Measurements from ENCODE around the gene ACOT11.

ACOT11 gene

DNA sequence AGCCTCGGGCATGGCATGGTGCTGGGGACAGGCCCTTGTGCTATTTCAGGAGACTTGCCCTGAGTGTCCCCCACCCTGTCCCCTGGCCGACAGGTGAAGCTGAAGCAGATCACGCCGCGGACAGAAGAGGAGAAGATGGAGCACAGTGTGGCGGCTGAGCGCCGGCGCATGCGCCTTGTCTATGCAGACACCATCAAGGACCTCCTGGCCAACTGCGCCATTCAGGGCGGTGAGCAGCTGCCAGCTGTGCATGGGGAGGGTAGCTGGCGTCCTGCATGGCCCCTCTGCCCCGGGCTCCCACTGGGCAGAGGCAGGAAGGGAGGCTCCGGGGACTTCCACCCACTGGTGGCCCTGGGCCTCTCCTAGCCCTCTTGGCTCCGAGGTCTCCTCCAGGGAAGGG lies 46.4 kb downstream of the ACOT11 start:
- Histone ChIP-seq H3K27ac (ENCODE audit: low read depth, low read length) (no peak overlapping the region), H3K9me3 (ENCODE audit: insufficient read depth, low read depth, low read length) (no peaks in the 10 kb centered on the region), H3K4me1 (ENCODE audit: insufficient read depth, low read length) (peaks cover 3% of the 10 kb centered on the region; the same call in 1 of the 2 replicates), H3K36me3 (ENCODE audit: insufficient read depth, low read length) (no peaks in the 10 kb centered on the region), H3K9ac (ENCODE audit: low read depth, low read length) (no peak overlapping the region), H3K27me3 (ENCODE audit: insufficient read depth, low read length) (no peaks in the 10 kb centered on the region), H3K4me3 (ENCODE audit: low read length) (no peak overlapping the region)
- WGBS: 93% methylated on average over 16 of the region's 16 CpGs

DNA sequence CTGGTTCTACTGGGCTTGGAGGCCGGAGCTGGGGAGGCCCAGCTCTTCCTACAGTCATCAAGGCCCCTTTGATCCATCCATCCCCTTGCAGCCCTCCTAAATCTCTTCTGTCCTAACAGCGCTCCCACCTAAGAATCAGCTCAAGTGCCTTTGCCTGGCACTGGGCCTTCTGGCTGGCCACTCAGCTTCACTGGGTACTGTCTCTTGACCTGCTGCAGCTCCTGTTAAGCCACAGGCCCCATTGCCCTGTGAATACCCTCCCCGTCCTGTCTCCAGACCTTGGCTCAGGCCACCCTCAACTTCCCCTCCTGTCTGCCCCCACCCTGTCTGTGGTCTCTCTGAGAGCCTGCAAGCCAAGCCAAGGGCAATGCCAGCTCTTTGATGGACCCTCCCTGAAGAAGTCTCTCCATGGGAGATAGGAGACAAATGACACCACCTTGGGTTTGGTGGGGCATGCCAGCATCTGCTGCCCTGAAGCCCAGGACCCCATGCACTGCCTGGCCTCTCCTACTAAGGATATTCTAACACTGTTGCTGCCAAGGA lies 48.0 kb downstream of the ACOT11 start:
- Histone ChIP-seq H3K36me3 (ENCODE audit: insufficient read depth, low read length) (no peaks in the 10 kb centered on the region), H3K27me3 (ENCODE audit: insufficient read depth, low read length) (no peaks in the 10 kb centered on the region), H3K4me3 (ENCODE audit: low read length) (no peak overlapping the region), H3K9me3 (ENCODE audit: insufficient read depth, low read depth, low read length) (no peaks in the 10 kb centered on the region), H3K27ac (ENCODE audit: low read depth, low read length) (no peak overlapping the region), H3K4me1 (ENCODE audit: insufficient read depth, low read length) (no peaks in the 10 kb centered on the region), H3K9ac (ENCODE audit: low read depth, low read length) (no peak overlapping the region)
- 94% methylated on average over 3 of the region's 3 CpGs for WGBS

DNA sequence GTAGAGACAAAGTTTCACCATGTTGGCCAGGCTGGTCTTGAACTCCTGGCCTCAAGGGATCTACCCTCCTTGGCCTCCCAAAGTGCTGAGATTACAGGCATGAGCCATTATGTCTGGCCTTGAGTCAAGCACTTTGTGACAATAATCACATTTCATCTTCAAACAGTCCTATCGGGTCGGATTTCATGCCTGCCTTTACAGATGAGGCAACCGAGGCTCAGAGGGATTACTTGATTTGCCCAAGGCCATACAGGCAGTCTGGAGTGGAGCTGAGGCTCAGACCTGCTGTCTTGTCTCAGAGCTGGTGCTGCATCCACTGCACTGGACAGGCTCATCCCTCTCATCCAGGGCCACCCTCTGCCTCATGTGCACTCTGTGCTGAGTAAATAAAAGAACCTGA lies 48.7 kb downstream of the ACOT11 start:
- H3K9me3 ChIP-seq (ENCODE audit: insufficient read depth, low read depth, low read length): no peaks in the 10 kb centered on the region
- 91% methylated on average over 3 of the region's 3 CpGs for WGBS
- no peak overlapping the region for H3K9ac ChIP-seq (ENCODE audit: low read depth, low read length)
- no peaks in the 10 kb centered on the region for H3K36me3 ChIP-seq (ENCODE audit: insufficient read depth, low read length)
- no peaks in the 10 kb centered on the region for H3K4me1 ChIP-seq (ENCODE audit: insufficient read depth, low read length)
- H3K27ac ChIP-seq (ENCODE audit: low read depth, low read length): no peak overlapping the region
- no peak overlapping the region for H3K4me3 ChIP-seq (ENCODE audit: low read length)
- H3K27me3 ChIP-seq (ENCODE audit: insufficient read depth, low read length): no peaks in the 10 kb centered on the region

DNA sequence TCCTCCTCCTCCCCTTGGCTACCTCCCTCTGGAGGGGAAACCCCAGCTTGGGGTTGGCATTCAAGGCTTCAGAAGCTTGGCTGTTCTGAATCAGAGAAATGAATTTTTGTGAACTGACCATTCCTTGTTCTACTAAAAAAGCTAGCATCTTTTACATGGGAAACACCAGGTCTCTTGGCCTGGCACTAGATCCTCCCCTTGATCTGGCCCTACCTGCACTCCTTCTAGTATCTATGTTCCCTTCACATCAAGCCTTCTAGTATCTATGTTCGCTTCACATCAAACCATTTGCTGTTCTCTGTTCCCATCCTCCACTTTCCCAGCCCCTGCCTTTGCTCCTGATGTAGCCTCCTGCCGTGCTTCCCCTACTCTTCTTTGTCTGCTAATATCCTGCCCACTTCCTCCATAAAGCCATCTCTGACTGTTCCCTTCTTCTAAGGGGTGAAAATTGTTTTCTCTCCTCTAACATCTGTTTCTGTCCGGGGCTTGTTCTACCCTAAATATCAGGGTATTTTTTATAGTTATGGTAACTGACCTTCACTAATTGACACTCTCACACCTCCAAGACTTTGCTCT lies 49.5 kb downstream of the ACOT11 start:
- 66% methylated on average over 2 of the region's 3 CpGs for WGBS
- Histone ChIP-seq H3K4me1 (ENCODE audit: insufficient read depth, low read length) (no peaks in the 10 kb centered on the region), H3K9ac (ENCODE audit: low read depth, low read length) (no peak overlapping the region), H3K9me3 (ENCODE audit: insufficient read depth, low read depth, low read length) (no peaks in the 10 kb centered on the region), H3K36me3 (ENCODE audit: insufficient read depth, low read length) (no peaks in the 10 kb centered on the region), H3K27me3 (ENCODE audit: insufficient read depth, low read length) (no peaks in the 10 kb centered on the region), H3K27ac (ENCODE audit: low read depth, low read length) (no peak overlapping the region), H3K4me3 (ENCODE audit: low read length) (no peak overlapping the region)

- no peaks in the 10 kb centered on the region for H3K36me3 ChIP-seq (ENCODE audit: insufficient read depth, low read length)
- H3K27ac ChIP-seq (ENCODE audit: low read depth, low read length): no peak overlapping the region
- WGBS: 96% methylated on average over 13 of the region's 13 CpGs
- no peak overlapping the region for H3K9ac ChIP-seq (ENCODE audit: low read depth, low read length)
- H3K4me1 ChIP-seq (ENCODE audit: insufficient read depth, low read length): no peaks in the 10 kb centered on the region
- no peak overlapping the region for H3K4me3 ChIP-seq (ENCODE audit: low read length)
- no peaks in the 10 kb centered on the region for H3K27me3 ChIP-seq (ENCODE audit: insufficient read depth, low read length)
- no peaks in the 10 kb centered on the region for H3K9me3 ChIP-seq (ENCODE audit: insufficient read depth, low read depth, low read length)
These were observed 51.3 kb downstream of the ACOT11 start for GRCh38 chr1:54599211-54599823.

GRCh38 chr1:54600947-54601721 lies 53.1 kb downstream of the ACOT11 start:
- 90% methylated on average over 21 of the region's 21 CpGs for WGBS
- Histone ChIP-seq H3K27me3 (ENCODE audit: insufficient read depth, low read length) (no peaks in the 10 kb centered on the region), H3K4me1 (ENCODE audit: insufficient read depth, low read length) (no peaks in the 10 kb centered on the region), H3K9me3 (ENCODE audit: insufficient read depth, low read depth, low read length) (no peaks in the 10 kb centered on the region), H3K9ac (ENCODE audit: low read depth, low read length) (no peak overlapping the region), H3K36me3 (ENCODE audit: insufficient read depth, low read length) (no peaks in the 10 kb centered on the region), H3K27ac (ENCODE audit: low read depth, low read length) (no peak overlapping the region), H3K4me3 (ENCODE audit: low read length) (no peak overlapping the region)

DNA sequence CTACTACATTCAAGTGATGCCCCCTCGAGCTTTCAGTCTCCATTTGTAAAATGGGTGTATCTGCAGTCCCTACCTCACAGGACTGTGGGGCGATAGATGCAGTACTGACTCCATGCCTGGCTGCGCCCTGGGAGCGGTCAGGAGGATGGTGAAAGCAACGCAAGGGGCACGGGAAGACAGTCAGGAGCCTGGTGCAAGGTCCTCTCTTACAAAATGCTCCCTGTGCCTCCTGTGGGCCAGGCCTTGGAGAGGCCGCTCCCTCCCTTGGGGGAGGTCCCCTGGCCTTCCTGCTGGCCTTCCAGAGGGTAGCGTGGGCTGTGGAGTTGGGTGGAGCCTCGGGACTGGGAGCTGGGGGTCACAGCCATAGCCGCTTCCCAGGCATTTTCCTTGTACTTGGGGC lies 53.7 kb downstream of the ACOT11 start:
- Histone ChIP-seq H3K9ac (ENCODE audit: low read depth, low read length) (no peak overlapping the region), H3K36me3 (ENCODE audit: insufficient read depth, low read length) (no peaks in the 10 kb centered on the region), H3K9me3 (ENCODE audit: insufficient read depth, low read depth, low read length) (no peaks in the 10 kb centered on the region), H3K4me3 (ENCODE audit: low read length) (no peak overlapping the region), H3K27me3 (ENCODE audit: insufficient read depth, low read length) (no peaks in the 10 kb centered on the region), H3K27ac (ENCODE audit: low read depth, low read length) (no peak overlapping the region), H3K4me1 (ENCODE audit: insufficient read depth, low read length) (no peaks in the 10 kb centered on the region)
- WGBS: 91% methylated on average over 10 of the region's 10 CpGs

DNA sequence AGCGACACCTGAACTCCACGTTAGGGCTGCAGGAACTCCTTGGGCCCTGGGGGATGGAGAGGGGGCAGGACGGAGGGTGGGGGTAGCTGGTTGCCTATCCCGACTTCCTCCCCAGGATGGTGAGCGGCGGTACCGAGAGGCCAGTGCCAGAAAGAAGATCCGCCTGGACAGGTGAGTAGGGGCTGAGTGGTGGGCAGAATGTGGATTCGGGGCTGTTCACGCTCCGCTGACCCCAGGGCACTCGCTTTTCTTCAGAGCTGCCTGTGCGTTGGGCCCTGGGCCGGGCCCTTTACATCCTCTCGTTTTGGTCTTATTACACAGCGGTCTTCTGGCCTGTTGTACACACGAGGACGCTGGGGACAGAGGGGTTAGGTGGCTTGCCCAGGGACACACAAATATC lies 54.5 kb downstream of the ACOT11 start:
- no peaks in the 10 kb centered on the region for H3K36me3 ChIP-seq (ENCODE audit: insufficient read depth, low read length)
- no peak overlapping the region for H3K27ac ChIP-seq (ENCODE audit: low read depth, low read length)
- no peak overlapping the region for H3K9ac ChIP-seq (ENCODE audit: low read depth, low read length)
- no peaks in the 10 kb centered on the region for H3K27me3 ChIP-seq (ENCODE audit: insufficient read depth, low read length)
- 89% methylated on average over 18 of the region's 18 CpGs for WGBS
- no peaks in the 10 kb centered on the region for H3K4me1 ChIP-seq (ENCODE audit: insufficient read depth, low read length)
- no peak overlapping the region for H3K4me3 ChIP-seq (ENCODE audit: low read length)
- H3K9me3 ChIP-seq (ENCODE audit: insufficient read depth, low read depth, low read length): no peaks in the 10 kb centered on the region

DNA sequence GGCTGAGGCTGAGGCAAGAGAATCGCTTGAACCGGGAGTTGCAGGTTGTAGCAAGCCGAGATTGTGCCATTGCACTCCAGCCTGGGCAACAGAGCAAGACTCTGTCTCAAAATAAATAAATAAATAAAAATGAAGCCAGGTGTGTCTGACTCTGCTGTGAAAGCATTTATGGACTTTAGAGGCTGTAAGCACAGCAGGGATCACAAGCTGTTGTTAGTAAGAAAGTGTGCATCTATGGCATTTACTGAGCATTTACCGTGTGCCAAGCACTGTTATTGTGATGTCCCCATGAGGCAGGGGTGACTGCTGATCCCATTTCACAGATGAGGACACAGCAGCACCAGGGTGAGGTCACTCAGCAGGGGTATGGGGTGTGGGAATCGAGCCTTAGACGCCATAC lies 55.2 kb downstream of the ACOT11 start:
- H3K4me3 ChIP-seq (ENCODE audit: low read length): no peak overlapping the region
- no peak overlapping the region for H3K9ac ChIP-seq (ENCODE audit: low read depth, low read length)
- H3K27me3 ChIP-seq (ENCODE audit: insufficient read depth, low read length): no peaks in the 10 kb centered on the region
- WGBS: 92% methylated on average over 6 of the region's 6 CpGs
- H3K36me3 ChIP-seq (ENCODE audit: insufficient read depth, low read length): no peaks in the 10 kb centered on the region
- H3K4me1 ChIP-seq (ENCODE audit: insufficient read depth, low read length): no peaks in the 10 kb centered on the region
- no peaks in the 10 kb centered on the region for H3K9me3 ChIP-seq (ENCODE audit: insufficient read depth, low read depth, low read length)
- H3K27ac ChIP-seq (ENCODE audit: low read depth, low read length): no peak overlapping the region

DNA sequence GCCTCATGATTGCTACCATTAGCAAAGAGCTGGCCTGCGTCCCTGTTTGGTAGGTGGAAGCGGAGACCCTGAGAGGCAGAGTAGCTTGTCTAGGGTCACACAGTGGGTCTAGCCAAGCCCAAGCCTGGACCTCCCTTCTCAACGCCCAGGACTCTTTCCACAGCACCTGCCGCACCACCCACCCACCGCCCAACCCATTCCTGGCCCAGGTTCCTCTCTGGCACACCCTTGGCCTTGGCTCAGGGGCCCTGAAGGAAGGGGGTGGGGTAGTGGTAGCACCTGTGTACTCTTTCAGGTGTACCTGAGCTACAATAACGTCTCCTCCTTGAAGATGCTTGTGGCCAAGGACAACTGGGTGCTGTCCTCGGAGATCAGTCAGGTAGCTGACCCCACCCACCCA lies 56.0 kb downstream of the ACOT11 start:
- 94% methylated on average over 7 of the region's 7 CpGs for WGBS

DNA sequence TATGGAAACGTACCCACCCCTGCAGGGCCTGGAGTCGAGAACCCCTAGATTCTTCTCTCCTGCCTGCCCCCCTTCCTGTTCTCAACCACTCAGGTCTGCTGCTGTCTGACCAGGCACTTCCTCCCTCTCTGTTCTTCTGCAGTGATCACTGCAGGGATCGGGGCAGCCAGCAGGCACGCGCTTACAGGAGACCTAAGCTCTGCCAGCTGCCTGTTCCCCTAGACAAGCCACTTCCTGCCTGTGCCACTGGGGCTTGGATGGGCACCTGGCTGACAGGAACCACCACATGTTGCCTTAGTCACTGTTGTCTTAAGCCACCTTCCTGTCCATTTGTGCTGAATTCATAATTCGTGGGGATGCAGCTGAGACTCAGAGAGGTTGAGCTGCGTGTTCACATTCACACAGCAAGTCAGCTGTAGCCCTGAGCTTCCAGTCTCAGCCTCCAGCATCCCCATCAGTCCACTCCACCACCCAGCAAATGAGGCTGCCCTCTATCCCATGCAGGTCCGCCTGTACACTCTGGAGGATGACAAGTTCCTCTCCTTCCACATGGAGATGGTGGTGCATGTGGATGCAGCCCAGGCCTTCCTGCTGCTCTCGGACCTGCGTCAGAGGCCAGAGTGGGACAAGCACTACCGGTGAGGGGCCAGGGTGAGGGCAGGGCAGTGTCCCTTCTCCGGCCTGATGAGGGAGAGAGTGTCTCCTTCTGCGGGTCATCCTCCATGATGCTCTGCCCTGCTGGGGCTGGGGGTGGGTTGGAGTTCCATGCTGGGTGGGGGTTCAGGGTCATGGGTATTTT lies 56.7 kb downstream of the ACOT11 start:
- Histone ChIP-seq H3K36me3 (ENCODE audit: insufficient read depth, low read length) (no peaks in the 10 kb centered on the region), H3K27ac (ENCODE audit: low read depth, low read length) (no peak overlapping the region), H3K9ac (ENCODE audit: low read depth, low read length) (no peak overlapping the region), H3K4me3 (ENCODE audit: low read length) (no peak overlapping the region), H3K27me3 (ENCODE audit: insufficient read depth, low read length) (no peaks in the 10 kb centered on the region), H3K4me1 (ENCODE audit: insufficient read depth, low read length) (no peaks in the 10 kb centered on the region), H3K9me3 (ENCODE audit: insufficient read depth, low read depth, low read length) (no peaks in the 10 kb centered on the region)
- 92% methylated on average over 13 of the region's 13 CpGs for WGBS

More for the DNA sequence above, 56.0 kb downstream of the ACOT11 start:
- H3K4me3 ChIP-seq (ENCODE audit: low read length): no peak overlapping the region
- no peaks in the 10 kb centered on the region for H3K27me3 ChIP-seq (ENCODE audit: insufficient read depth, low read length)
- no peaks in the 10 kb centered on the region for H3K36me3 ChIP-seq (ENCODE audit: insufficient read depth, low read length)
- H3K9me3 ChIP-seq (ENCODE audit: insufficient read depth, low read depth, low read length): no peaks in the 10 kb centered on the region
- H3K9ac ChIP-seq (ENCODE audit: low read depth, low read length): no peak overlapping the region
- H3K27ac ChIP-seq (ENCODE audit: low read depth, low read length): no peak overlapping the region
- no peaks in the 10 kb centered on the region for H3K4me1 ChIP-seq (ENCODE audit: insufficient read depth, low read length)

Measured in HUES64 (cell line).